Chondrocyte (in vitro differentiated cells): ENCODE measurements around the gene PLCD3. TPM values are rescaled to one million over a fixed set of nuclear protein-coding genes. Genes with fewer than 3 reads are reported as not detected.
"Not testable (repeated sequence)": the region's sequence is repeated elsewhere in the genome, so short reads cannot be mapped to it uniquely, and the experiment has no call there.

Experiments
- DNase-seq: peaks from one replicate; pipeline ENCODE4 v3.0.0; 2021; ENCODE audit warnings: mixed read lengths, low spot score
- H3K27ac Mint-ChIP-seq: one replicate; pipeline ENCODE4 v1.8.0; 2021; ENCODE audit warnings: mild to moderate bottlenecking, moderate library complexity, mixed read lengths; ENCODE audit not compliant: unreplicated experiment
- H3K27me3 Mint-ChIP-seq: 2 replicates; pipeline ENCODE4 v1.8.0; 2021; ENCODE audit warnings: low read depth, mixed read lengths
- H3K36me3 Mint-ChIP-seq: 2 replicates; pipeline ENCODE4 v1.8.0; 2021; ENCODE audit warnings: low read depth, mixed read lengths
- H3K4me1 Mint-ChIP-seq: 2 replicates; pipeline ENCODE4 v1.8.0; 2021; ENCODE audit warnings: low read depth, mild to moderate bottlenecking, mixed read lengths
- H3K4me3 Mint-ChIP-seq: one replicate; pipeline ENCODE4 v1.8.0; 2021; ENCODE audit warnings: mild to moderate bottlenecking, moderate library complexity, mixed read lengths; ENCODE audit not compliant: unreplicated experiment
- H3K9me3 Mint-ChIP-seq: 2 replicates; pipeline ENCODE4 v1.8.0; 2021; ENCODE audit warnings: low read depth, mixed read lengths
- CTCF ChIP-seq: fragments of 200-600 bp; sonication (generic); IDR thresholded peaks from 2 replicates; pipeline ENCODE4 v1.5.0; 2021; ENCODE audit warnings: antibody characterized with exemption, mild to moderate bottlenecking, moderate library complexity
- total RNA-seq: library from RNA; stranded (reverse); gene quantifications from 3 replicates; pipeline ENCODE4 v1.2.1, GENCODE V29; 2021

Gene PLCD3
- total RNA-seq, 1 donor from 2014 or later, result 123 TPM

- no peak for DNase-seq
- Mint-ChIP-seq H3K27ac (peak overlapping the region; percentile 98), H3K9me3 (no peaks in the 10 kb centered on the region), H3K4me1 (peaks cover 74% of the 10 kb centered on the region), H3K4me3 (peak overlapping the region; percentile 57), H3K36me3 (no peaks in the 10 kb centered on the region), H3K27me3 (no peaks in the 10 kb centered on the region)
- no peak for TF ChIP-seq CTCF
Measured at GRCh38 chr17:45127548-45128300, 4.6 kb downstream of the PLCD3 start.

GRCh38 chr17:45127207-45127547, 5.1 kb downstream of the PLCD3 start:
- peak overlapping the region; percentile 98 for H3K27ac Mint-ChIP-seq
- no peak for TF ChIP-seq CTCF
- DNase-seq, result no peak
- H3K9me3 Mint-ChIP-seq, result no peaks in the 10 kb centered on the region
- peak overlapping the region; percentile 31 for H3K4me3 Mint-ChIP-seq
- H3K27me3 Mint-ChIP-seq, result no peaks in the 10 kb centered on the region
- H3K36me3 Mint-ChIP-seq, result no peaks in the 10 kb centered on the region
- H3K4me1 Mint-ChIP-seq, result peaks cover 78% of the 10 kb centered on the region

- Mint-ChIP-seq H3K36me3 (no peaks in the 10 kb centered on the region), H3K4me1 (peaks cover 71% of the 10 kb centered on the region), H3K27me3 (no peaks in the 10 kb centered on the region), H3K27ac (no peak overlapping the region), H3K4me3 (no peak overlapping the region), H3K9me3 (no peaks in the 10 kb centered on the region)
- TF ChIP-seq CTCF, result no peak
- DNase-seq, result no peak
Measured at GRCh38 chr17:45125509-45125908, 6.8 kb downstream of the PLCD3 start.

GRCh38 chr17:45124797-45125122, 7.6 kb downstream of the PLCD3 start:
- DNase-seq, H3K27me3 Mint-ChIP-seq, H3K36me3 Mint-ChIP-seq, H3K4me3 Mint-ChIP-seq, H3K9me3 Mint-ChIP-seq: not testable (repeated sequence)
- Mint-ChIP-seq H3K4me1 (peaks cover 63% of the 10 kb centered on the region), H3K27ac (peak overlapping the region; percentile 81)

- no peak for TF ChIP-seq CTCF
- Mint-ChIP-seq H3K27me3 (no peaks in the 10 kb centered on the region), H3K36me3 (peaks cover 3% of the 10 kb centered on the region), H3K4me1 (peaks cover 57% of the 10 kb centered on the region), H3K9me3 (no peaks in the 10 kb centered on the region), H3K4me3 (no peak overlapping the region), H3K27ac (peak overlapping the region; percentile 81)
- no peak for DNase-seq
Measured at GRCh38 chr17:45123930-45124796, 8.2 kb downstream of the PLCD3 start.
